ENCODE results near the gene LUZP1. TPM values are rescaled to one million over a fixed set of nuclear protein-coding genes. Genes with fewer than 3 reads are reported as not detected.
"Not testable (repeated sequence)": the region's sequence is repeated elsewhere in the genome, so short reads cannot be mapped to it uniquely, and the experiment has no call there.

LUZP1 gene
- total RNA-seq, 1 experiment from 2014 or later: 40.2 TPM

GRCh38 chr1:23210351-23210785 lies 41.7 kb upstream of the LUZP1 start:
- Histone ChIP-seq H3K4me3 (ENCODE audit: low read depth in 2 of 2, low read length in 2 of 2) (no peak overlapping the region), H3K27ac (ENCODE audit: low read length) (no peak overlapping the region), H3K27me3 (ENCODE audit: control insufficient read depth, insufficient read depth, low read length) (no peaks in the 10 kb centered on the region), H3K36me3 (ENCODE audit: control insufficient read depth, insufficient read depth, low read length) (no peaks in the 10 kb centered on the region), H3K9me3 (ENCODE audit: control insufficient read depth, insufficient read depth, low read depth, low read length) (no peaks in the 10 kb centered on the region), H3K4me1 (ENCODE audit: control insufficient read depth, insufficient read depth, low read length) (no peaks in the 10 kb centered on the region)
- ATAC-seq (peak; percentile 89), DNase-seq (ENCODE audit: low read depth, low spot score) (no peak)
- TF ChIP-seq POLR2AphosphoS5 (IDR thresholded peaks at IDR 0.05; ENCODE audit: low read depth, low read length): no peak
- peak; percentile 77 for TF ChIP-seq CTCF (IDR thresholded peaks at IDR 0.05)
- in situ Hi-C loops (cut with HindIII; ENCODE audit: low pct_unique_long_range_greater_than_20kb, low sequenced_read_pairs): loop anchor here (5.0 kb wide), 1 partner anchor 52 kb away; no protein-coding TSS in a partner anchor
- intact Hi-C loops (cut with micrococcal nuclease; ENCODE audit: unreplicated experiment): no loop called here
- BruUV-seq (replicated peaks): no TSS peak
- ChIA-PET CTCF (interaction anchor here (0.6 to 1.1 kb wide), 2 partner anchors 15 to 111 kb away, joined by 3 to 4 read pairs; no protein-coding TSS in a partner anchor), POLR2A (no interaction called here)

- no TSS peak for BruUV-seq (replicated peaks)
- no peaks in the 10 kb centered on the region for H3K36me3 ChIP-seq (ENCODE audit: control insufficient read depth, insufficient read depth, low read length)
- TF ChIP-seq REST (IDR thresholded peaks at IDR 0.05; ENCODE audit: insufficient read depth in 1 of 2, low read depth in 2 of 2, low read length in 1 of 2): no peak
- no peak overlapping the region for H3K27ac ChIP-seq (ENCODE audit: low read length)
- no peaks in the 10 kb centered on the region for H3K4me1 ChIP-seq (ENCODE audit: control insufficient read depth, insufficient read depth, low read length)
- no peaks in the 10 kb centered on the region for H3K9me3 ChIP-seq (ENCODE audit: control insufficient read depth, insufficient read depth, low read depth, low read length)
- ChIA-PET CTCF (interaction anchor here (1.1 kb wide), 1 partner anchor 111 kb away, joined by 3 read pairs; no protein-coding TSS in a partner anchor), POLR2A (no interaction called here)
- H3K27me3 ChIP-seq (ENCODE audit: control insufficient read depth, insufficient read depth, low read length): no peaks in the 10 kb centered on the region
- ATAC-seq: peak; percentile 24
- no peak for DNase-seq (ENCODE audit: low read depth, low spot score)
- H3K4me3 ChIP-seq (ENCODE audit: low read depth in 2 of 2, low read length in 2 of 2): no peak overlapping the region
- in situ Hi-C loops (cut with HindIII; ENCODE audit: low pct_unique_long_range_greater_than_20kb, low sequenced_read_pairs): loop anchor here (5.0 kb wide), 1 partner anchor 53 kb away; no protein-coding TSS in a partner anchor
- intact Hi-C loops (cut with micrococcal nuclease; ENCODE audit: unreplicated experiment): no loop called here
Measured at GRCh38 chr1:23209770-23210169, 41.1 kb upstream of the LUZP1 start.

- DNase-seq (ENCODE audit: low read depth, low spot score): no peak
- ChIA-PET CTCF (no interaction called here), POLR2A (no interaction called here)
- no peak for ATAC-seq
- TF ChIP-seq CTCF (IDR thresholded peaks at IDR 0.05) (no peak), TCF7L2 (IDR thresholded peaks at IDR 0.05; ENCODE audit: low read depth, low read length) (no peak), POLR2AphosphoS5 (IDR thresholded peaks at IDR 0.05; ENCODE audit: low read depth, low read length) (no peak), REST (IDR thresholded peaks at IDR 0.05; ENCODE audit: insufficient read depth in 1 of 2, low read depth in 2 of 2, low read length in 1 of 2) (no peak), SIN3A (IDR thresholded peaks at IDR 0.05; ENCODE audit: borderline replicate concordance, insufficient read depth, low read depth, low read length) (no peak)
- Histone ChIP-seq H3K9me3 (ENCODE audit: control insufficient read depth, insufficient read depth, low read depth, low read length) (no peaks in the 10 kb centered on the region), H3K27ac (ENCODE audit: low read length) (no peak overlapping the region), H3K4me1 (ENCODE audit: control insufficient read depth, insufficient read depth, low read length) (no peaks in the 10 kb centered on the region), H3K36me3 (ENCODE audit: control insufficient read depth, insufficient read depth, low read length) (no peaks in the 10 kb centered on the region), H3K4me3 (ENCODE audit: low read depth in 2 of 2, low read length in 2 of 2) (no peak overlapping the region), H3K27me3 (ENCODE audit: control insufficient read depth, insufficient read depth, low read length) (no peaks in the 10 kb centered on the region)
- BruUV-seq (replicated peaks): no TSS peak
- in situ Hi-C loops (cut with HindIII; ENCODE audit: low pct_unique_long_range_greater_than_20kb, low sequenced_read_pairs) (no loop called here), intact Hi-C loops (cut with micrococcal nuclease; ENCODE audit: unreplicated experiment) (no loop called here)
Measured at GRCh38 chr1:23208527-23208926, 39.9 kb upstream of the LUZP1 start.

- POLR2A ChIA-PET; H3K36me3 ChIP-seq (ENCODE audit: control insufficient read depth, insufficient read depth, low read length); H3K4me3 ChIP-seq (ENCODE audit: low read depth in 2 of 2, low read length in 2 of 2); CTCF ChIA-PET; H3K4me1 ChIP-seq (ENCODE audit: control insufficient read depth, insufficient read depth, low read length); H3K27ac ChIP-seq (ENCODE audit: low read length); DNase-seq (ENCODE audit: low read depth, low spot score); intact Hi-C loops (cut with micrococcal nuclease; ENCODE audit: unreplicated experiment); in situ Hi-C loops (cut with HindIII; ENCODE audit: low pct_unique_long_range_greater_than_20kb, low sequenced_read_pairs); BruUV-seq (replicated peaks); ATAC-seq; H3K9me3 ChIP-seq (ENCODE audit: control insufficient read depth, insufficient read depth, low read depth, low read length); H3K27me3 ChIP-seq (ENCODE audit: control insufficient read depth, insufficient read depth, low read length): not testable (repeated sequence)
Measured at GRCh38 chr1:23207733-23208132, 39.1 kb upstream of the LUZP1 start.

All from Panc1 (cell line).